HepG2 (cell line): ENCODE results near the gene ABTB2. TPM values are rescaled to one million over a fixed set of nuclear protein-coding genes. Genes with fewer than 3 reads are reported as not detected.

Experiments
- ATAC-seq: fragments of 200-7000 bp; cut with Tn5 transposase; 3 replicates; pipeline ENCODE4 v1.9.1; 2020; ENCODE audit warnings: mild to moderate bottlenecking, moderate library complexity
- BruUV-seq: library from RNA; stranded (reverse); fragments of 400-500 nt; replicated peaks from 2 replicates; lab custom pipeline; 2021; lab: Mats Ljungman, UMichigan
- CTCF ChIA-PET: fragments of 300-600 bp; formaldehyde crosslinking; extraction: SDS; loops from one replicate; lab custom pipeline; 2021; ENCODE audit warnings: low total read pairs, inconsistent platforms, low intra/inter-chr PET ratio; lab: Yijun Ruan, JAX
- POLR2A ChIA-PET: fragments of 350-600 bp; sonication (Branson Sonifier 250); formaldehyde crosslinking; loops from one replicate; lab custom pipeline; 2020; ENCODE audit warnings: antibody characterized with exemption, inconsistent platforms; lab: Yijun Ruan, JAX
- DNase-seq: peaks from one replicate; pipeline ENCODE4 v3.0.0-alpha.2; 2015; ENCODE audit warnings: low spot score
- FAIRE-seq: peaks from 3 replicates; lab custom pipeline; 2011; peaks lifted over from hg19 to GRCh38; lab: Jason Lieb, UNC
- H2AFZ ChIP-seq: one replicate; pipeline ENCODE4 v1.6.1; 2011; ENCODE audit warnings: low read length, inconsistent platforms
- H3K27ac ChIP-seq: fragments of 300-600 bp; 3 replicates; pipeline ENCODE4 v1.8.0; 2011; ENCODE audit warnings: mixed run types, mild to moderate bottlenecking, mixed read lengths, low read length, inconsistent platforms; ENCODE audit not compliant: insufficient read depth; ENCODE audit errors: extremely low read length
- H3K27me3 ChIP-seq, 2 experiments: fragments of 200-600 bp in 1 of 2; 2 replicates in 1 of 2; 3 replicates in 1 of 2; pipeline versions ENCODE4 v1.6.0 to v1.8.0; 2011; ENCODE audit warnings: low read length in 2 of 2, mild to moderate bottlenecking in 2 of 2, moderate library complexity in 2 of 2, inconsistent platforms in 1 of 2; ENCODE audit not compliant: insufficient read depth in 2 of 2, control insufficient read depth in 1 of 2
- H3K36me3 ChIP-seq, 2 experiments: fragments of 200-600 bp in 1 of 2; replicated peaks in 1 of 2; 2 replicates in 1 of 2; 3 replicates in 1 of 2; pipeline versions ENCODE4 v1.5.1 to v1.8.0; 2011; ENCODE audit warnings: low read length in 2 of 2, inconsistent platforms in 1 of 2; ENCODE audit not compliant: insufficient read depth in 2 of 2, control insufficient read depth in 1 of 2
- H3K4me1 ChIP-seq: 2 replicates; pipeline ENCODE4 v1.5.1; 2012; ENCODE audit warnings: low read length, inconsistent platforms; ENCODE audit not compliant: insufficient read depth
- H3K4me2 ChIP-seq: 2 replicates; pipeline ENCODE4 v1.6.0; 2011; ENCODE audit warnings: low read depth, low read length, inconsistent platforms
- H3K4me3 ChIP-seq, 3 experiments: fragments of 200-600 bp in 1 of 3; sonication (generic), shearing (Covaris generic) in 1 of 3; replicated peaks in 1 of 3; 2 replicates each; pipeline ENCODE4 v1.5.1; 2011 to 2016; ENCODE audit warnings: low read length in 3 of 3, inconsistent platforms in 2 of 3, low read depth in 2 of 3, mild to moderate bottlenecking in 2 of 3, control low read depth in 1 of 3, mixed read lengths in 1 of 3; ENCODE audit not compliant: insufficient read depth in 1 of 3
- H3K79me2 ChIP-seq: one replicate; pipeline ENCODE4 v1.6.1; 2011; ENCODE audit warnings: low read length, inconsistent platforms; ENCODE audit not compliant: insufficient read depth
- H3K9ac ChIP-seq: 2 replicates; pipeline ENCODE4 v1.6.0; 2011; ENCODE audit warnings: mild to moderate bottlenecking, low read depth, low read length, inconsistent platforms; ENCODE audit not compliant: insufficient read depth
- H3K9me3 ChIP-seq: 2 replicates; pipeline ENCODE4 v1.5.1; 2012; ENCODE audit warnings: mild to moderate bottlenecking, low read length
- H4K20me1 ChIP-seq: 2 replicates; pipeline ENCODE4 v1.6.0; 2011; ENCODE audit warnings: inconsistent platforms, mild to moderate bottlenecking, low read length, moderate library complexity; ENCODE audit not compliant: insufficient read depth
- ARID3A ChIP-seq: IDR thresholded peaks from 2 replicates; pipeline ENCODE4 v1.6.1; 2012; ENCODE audit warnings: low read depth, low read length, improper control_type of control experiment
- ATF2 ChIP-seq: sonication (generic); formaldehyde crosslinking; IDR thresholded peaks from 2 replicates; pipeline ENCODE4 v1.4.0; 2020; ENCODE audit warnings: missing genetic modification reagents
- DMAP1 ChIP-seq: IDR thresholded peaks from 2 replicates; pipeline ENCODE4 v1.6.1; 2016
- FOXA3 ChIP-seq: IDR thresholded peaks from 2 replicates; pipeline ENCODE4 v1.6.1; 2016; ENCODE audit warnings: missing genetic modification reagents, missing compliant biosample characterization
- HNF4G ChIP-seq, 2 experiments: sonication (generic) in 1 of 2; formaldehyde crosslinking in 1 of 2; IDR thresholded peaks; 2 replicates each; pipeline versions ENCODE4 v1.4.0 to v1.6.1; 2011 to 2020; ENCODE audit warnings: borderline replicate concordance in 2 of 2, low read depth in 2 of 2, mild to moderate bottlenecking in 2 of 2, low read length in 1 of 2, missing genetic modification reagents in 1 of 2, moderate library complexity in 1 of 2
- MYPOP ChIP-seq: sonication (generic); formaldehyde crosslinking; IDR thresholded peaks from 2 replicates; pipeline ENCODE4 v1.8.1; 2023; ENCODE audit warnings: mild to moderate bottlenecking, moderate library complexity, missing genetic modification reagents
- NBN ChIP-seq: fragments of 450-650 bp; conservative IDR thresholded peaks from 2 replicates; pipeline ENCODE4 v1.6.1; 2017
- RNF2 ChIP-seq: fragments of 450-650 bp; conservative IDR thresholded peaks from 2 replicates; pipeline ENCODE4 v1.6.1; 2016; ENCODE audit warnings: low read depth
- SP4 ChIP-seq: sonication (generic); formaldehyde crosslinking; IDR thresholded peaks from 2 replicates; pipeline ENCODE4 v1.8.1; 2023; ENCODE audit warnings: mild to moderate bottlenecking, missing genetic modification reagents
- U2AF1 ChIP-seq: fragments of 200-400 bp; formaldehyde crosslinking; optimal IDR thresholded peaks from 2 replicates; pipeline ENCODE3; 2017; ENCODE audit warnings: mild to moderate bottlenecking, low read depth, low read length
- ZFP90 ChIP-seq: sonication (generic); formaldehyde crosslinking; IDR thresholded peaks from 2 replicates; pipeline ENCODE4 v1.8.0; 2022; ENCODE audit warnings: missing genetic modification reagents, mild to moderate bottlenecking, inconsistent platforms, borderline replicate concordance
- ZNF513 ChIP-seq: sonication (generic); formaldehyde crosslinking; conservative IDR thresholded peaks from 2 replicates; pipeline ENCODE4 v1.5.0; 2020; ENCODE audit warnings: missing genetic modification reagents
- ZNF530 ChIP-seq: sonication (generic); formaldehyde crosslinking; IDR thresholded peaks from 2 replicates; pipeline ENCODE4 v1.5.0; 2020; ENCODE audit warnings: low read depth, mild to moderate bottlenecking, missing genetic modification reagents
- WGBS: methylation state at CpG from one replicate; pipeline ENCODE4 v1.1.6; 2017; ENCODE audit warnings: low lambda C conversion rate; 5-methylcytosine and 5-hydroxymethylcytosine counted together
- in situ Hi-C: cut with HindIII; loops from 2 replicates; pipeline ENCODE4 v1.10.0; 2017; ENCODE audit warnings: low pct_unique_long_range_greater_than_20kb; ENCODE audit not compliant: extremely low pct_ligation_motif_present
- intact Hi-C: fragments of 100-400 bp; cut with micrococcal nuclease; formaldehyde crosslinking; loops from one replicate; pipeline ENCODE4 v1.10.0; 2022; ENCODE audit not compliant: unreplicated experiment
- polyA plus RNA-seq, 8 experiments: library from polyadenylated mRNA; depleted of rRNA in 3 of 8; stranded (reverse) in 7 of 8; unstranded in 1 of 8; fragments of >200 nt; fragmentation: Illumina TruSeq in 4 of 8; extraction: Trizol in 4 of 8; gene quantifications; 2 replicates each; pipeline versions ENCODE4 v1.2.1 to v1.2.3, GENCODE V29; 2011 to 2016; ENCODE audit warnings: low read depth in 4 of 8, missing spikeins in 1 of 8, mixed read lengths in 1 of 8; ENCODE audit not compliant: insufficient read depth in 1 of 8
- total RNA-seq, 5 experiments: library from RNA; depleted of rRNA; stranded (reverse); fragments of >200 nt; fragmentation: Illumina TruSeq; extraction: Trizol; gene quantifications; 2 replicates each; pipeline ENCODE4 v1.2.3, GENCODE V29; 2016; ENCODE audit warnings: low read depth in 1 of 5

The ABTB2 gene
- total and polyA plus RNA-seq, 2 of the 13 experiments (the other 11 are each of a cell fraction or from before 2014, with no cell fraction given) = 5.1 to 15.4 TPM

GRCh38 chr11:34252651-34253050 lies 105.2 kb downstream of the ABTB2 start:
- H3K4me3 ChIP-seq = no peak overlapping the region
- H3K4me1 ChIP-seq = peaks cover 39% of the 10 kb centered on the region
- H3K9me3 ChIP-seq = no peaks in the 10 kb centered on the region
- H3K4me2 ChIP-seq = no peak overlapping the region
- DNase-seq = no peak
- CTCF ChIA-PET = no interaction called here
- H2AFZ ChIP-seq = no peak overlapping the region
- TF ChIP-seq ARID3A = no peak
- no peak for TF ChIP-seq NBN
- no peak for FAIRE-seq
- intact Hi-C loops = no loop called here
- BruUV-seq = no TSS peak
- H3K27ac ChIP-seq = no peak overlapping the region
- H3K79me2 ChIP-seq = peaks cover under 1% of the 10 kb centered on the region
- no peaks in the 10 kb centered on the region for H3K36me3 ChIP-seq
- peaks cover 13% of the 10 kb centered on the region; the same call in 1 of the 2 replicates for H4K20me1 ChIP-seq
- POLR2A ChIA-PET = no interaction called here
- ATAC-seq = no peak
- in situ Hi-C loops = no loop called here
- no peaks in the 10 kb centered on the region for H3K27me3 ChIP-seq
- WGBS = 79% methylated on average over 2 of the region's 3 CpGs
- H3K9ac ChIP-seq = no peak overlapping the region

- DNase-seq (no peak), FAIRE-seq (no peak), ATAC-seq (no peak)
- peaks cover 13% of the 10 kb centered on the region; the same call in 1 of the 2 replicates for H4K20me1 ChIP-seq
- no peak overlapping the region for H3K4me2 ChIP-seq
- intact Hi-C loops (no loop called here), in situ Hi-C loops (no loop called here)
- no peak overlapping the region for H2AFZ ChIP-seq
- POLR2A ChIA-PET = interaction anchor here (3.4 kb wide), 1 partner anchor 106 kb away, joined by 14 read pairs; the partner anchor contains the start of gene ABTB2
- H3K9ac ChIP-seq = no peak overlapping the region
- no peaks in the 10 kb centered on the region for H3K36me3 ChIP-seq
- CTCF ChIA-PET = no interaction called here
- no TSS peak for BruUV-seq
- no peaks in the 10 kb centered on the region for H3K27me3 ChIP-seq
- H3K4me3 ChIP-seq = no peak overlapping the region
- TF ChIP-seq DMAP1 (no peak), ATF2 (no peak), HNF4G (IDR thresholded peaks at IDR 0.05; ENCODE audit: borderline replicate concordance, low read depth, low read length) (no peak), HNF4G (CRISPR knock-in tag; IDR thresholded peaks at IDR 0.05; ENCODE audit: borderline replicate concordance, low read depth) (no peak), ZNF513 (CRISPR knock-in tag) (no peak), RNF2 (no peak), MYPOP (CRISPR knock-in tag) (no peak), FOXA3 (CRISPR knock-in tag) (no peak), ZNF530 (CRISPR knock-in tag) (no peak), SP4 (no peak), ZFP90 (CRISPR knock-in tag) (no peak), U2AF1 (no peak)
- peaks cover 39% of the 10 kb centered on the region for H3K4me1 ChIP-seq
- H3K79me2 ChIP-seq = no peaks in the 10 kb centered on the region
- WGBS = 81% methylated on average over 7 of the region's 7 CpGs
- H3K9me3 ChIP-seq = no peaks in the 10 kb centered on the region
- H3K27ac ChIP-seq = no peak overlapping the region
These were observed 105.8 kb downstream of the ABTB2 start for GRCh38 chr11:34252015-34252414.
